ENCODE measurements around the gene PROCR.

Gene PROCR

DNA sequence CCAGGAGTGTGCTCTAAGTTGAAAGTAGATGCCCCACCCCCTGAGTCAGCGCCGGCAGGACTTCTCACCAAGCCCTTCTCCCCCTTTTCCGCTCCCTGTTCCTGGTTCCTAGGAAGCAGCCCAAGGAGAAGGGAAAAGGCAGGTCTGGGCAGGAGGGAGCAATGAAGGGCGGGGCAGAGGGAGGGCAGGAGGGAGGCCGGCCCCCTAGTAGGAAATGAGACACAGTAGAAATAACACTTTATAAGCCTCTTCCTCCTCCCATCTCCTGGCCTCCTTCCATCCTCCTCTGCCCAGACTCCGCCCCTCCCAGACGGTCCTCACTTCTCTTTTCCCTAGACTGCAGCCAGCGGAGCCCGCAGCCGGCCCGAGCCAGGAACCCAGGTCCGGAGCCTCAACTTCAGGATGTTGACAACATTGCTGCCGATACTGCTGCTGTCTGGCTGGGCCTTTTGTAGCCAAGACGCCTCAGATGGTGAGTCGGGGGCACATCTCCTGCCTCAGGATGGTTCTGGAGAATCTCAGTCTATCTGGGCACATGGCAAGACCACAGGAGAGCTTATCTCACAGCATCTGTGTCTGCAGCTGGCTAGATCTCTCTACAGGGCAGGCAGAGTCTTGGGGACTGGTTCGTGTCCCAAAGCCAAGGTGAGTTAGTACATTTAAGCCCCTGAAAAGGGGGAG, at the start of gene PROCR:
PROCR (plus strand) TSS at position 320 of the 681 bp plus-strand sequence; CDS start at position 403, 83 bp downstream.
- H3K9ac ChIP-seq (ENCODE audit: low read depth, low read length) = no peak within 1 kb of the TSS
- H3K36me3 ChIP-seq (ENCODE audit: control insufficient read depth, insufficient read depth, low read length) = peaks cover 9% of the 10 kb centered on the region; the same call in 1 of the 2 replicates
- H3K9me3 ChIP-seq (ENCODE audit: control insufficient read depth, insufficient read depth, low read length) = no peaks in the 10 kb centered on the region
- peak within 1 kb of the TSS; percentile 46 for H3K27ac ChIP-seq (ENCODE audit: low read depth, low read length)
- H3K27me3 ChIP-seq (ENCODE audit: control insufficient read depth, insufficient read depth, low read length) = no peaks in the 10 kb centered on the region; the same call in 1 of the 2 replicates
- peak within 1 kb of the TSS; percentile 61 for H3K4me3 ChIP-seq (ENCODE audit: low read depth, low read length)
- H3K4me1 ChIP-seq (ENCODE audit: control insufficient read depth, insufficient read depth, low read length) = peaks cover 19% of the 10 kb centered on the region

DNA sequence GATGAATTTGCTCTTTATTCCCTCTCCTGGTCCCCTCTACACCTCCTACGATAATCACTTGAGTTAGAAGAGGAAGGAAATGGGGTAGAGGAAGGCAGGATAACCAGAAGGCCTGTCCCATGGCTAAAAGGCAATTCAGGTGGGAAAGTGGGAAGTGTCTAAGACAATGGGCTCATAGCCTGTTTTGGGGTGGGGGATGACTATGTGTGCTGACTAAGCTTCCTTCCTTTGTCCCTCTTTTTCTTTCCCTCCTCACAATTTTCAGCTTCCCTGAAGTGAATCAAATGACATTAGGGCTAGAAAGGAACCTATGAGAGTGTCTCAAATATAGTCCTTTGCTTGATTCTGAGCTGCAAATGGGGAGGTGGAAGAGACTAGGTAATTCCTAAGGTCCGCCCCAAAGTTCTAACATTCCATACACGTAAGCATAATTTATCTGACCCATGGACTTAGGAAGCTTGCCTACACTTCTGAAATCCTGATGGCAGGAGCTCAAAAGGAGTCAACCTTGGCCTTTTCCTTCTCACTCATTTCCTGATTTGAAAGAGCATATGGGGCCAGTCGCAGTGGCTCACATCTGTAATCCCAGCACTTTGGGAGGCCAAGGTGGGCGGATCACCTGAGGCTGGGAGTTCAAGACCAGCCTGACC, 49.0 kb upstream of the PROCR start:
- no peaks in the 10 kb centered on the region for H3K27me3 ChIP-seq (ENCODE audit: control insufficient read depth, insufficient read depth, low read length)
- no peak overlapping the region for H3K4me3 ChIP-seq (ENCODE audit: low read depth, low read length)
- peaks cover 76% of the 10 kb centered on the region for H3K36me3 ChIP-seq (ENCODE audit: control insufficient read depth, insufficient read depth, low read length)
- H3K27ac ChIP-seq (ENCODE audit: low read depth, low read length) = no peak overlapping the region
- no peak overlapping the region for H3K9ac ChIP-seq (ENCODE audit: low read depth, low read length)
- no peaks in the 10 kb centered on the region for H3K9me3 ChIP-seq (ENCODE audit: control insufficient read depth, insufficient read depth, low read length)
- H3K4me1 ChIP-seq (ENCODE audit: control insufficient read depth, insufficient read depth, low read length) = no peaks in the 10 kb centered on the region

DNA sequence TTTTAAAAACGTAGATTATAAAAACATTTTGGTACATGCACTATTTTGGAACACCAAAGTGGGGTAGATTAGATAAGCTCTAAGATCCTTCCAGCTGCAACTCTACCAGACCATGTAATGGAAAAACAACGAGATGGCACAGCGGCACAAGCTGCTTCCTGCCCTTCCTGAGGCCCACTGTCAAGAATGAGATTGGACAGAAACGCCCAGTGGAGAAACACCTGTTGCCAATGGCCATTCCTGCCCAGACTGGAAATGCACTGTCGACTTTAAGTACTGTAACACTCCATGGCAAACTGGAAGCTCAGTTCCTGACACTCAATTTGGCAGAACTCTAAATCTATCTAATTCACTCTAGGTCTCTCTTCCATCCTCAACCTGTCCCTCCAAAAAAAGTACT, 46.1 kb upstream of the PROCR start:
- Histone ChIP-seq H3K9ac (ENCODE audit: low read depth, low read length) (no peak overlapping the region), H3K4me1 (ENCODE audit: control insufficient read depth, insufficient read depth, low read length) (no peaks in the 10 kb centered on the region), H3K27me3 (ENCODE audit: control insufficient read depth, insufficient read depth, low read length) (no peaks in the 10 kb centered on the region), H3K27ac (ENCODE audit: low read depth, low read length) (no peak overlapping the region), H3K4me3 (ENCODE audit: low read depth, low read length) (no peak overlapping the region), H3K9me3 (ENCODE audit: control insufficient read depth, insufficient read depth, low read length) (no peaks in the 10 kb centered on the region), H3K36me3 (ENCODE audit: control insufficient read depth, insufficient read depth, low read length) (peaks cover 69% of the 10 kb centered on the region)

DNA sequence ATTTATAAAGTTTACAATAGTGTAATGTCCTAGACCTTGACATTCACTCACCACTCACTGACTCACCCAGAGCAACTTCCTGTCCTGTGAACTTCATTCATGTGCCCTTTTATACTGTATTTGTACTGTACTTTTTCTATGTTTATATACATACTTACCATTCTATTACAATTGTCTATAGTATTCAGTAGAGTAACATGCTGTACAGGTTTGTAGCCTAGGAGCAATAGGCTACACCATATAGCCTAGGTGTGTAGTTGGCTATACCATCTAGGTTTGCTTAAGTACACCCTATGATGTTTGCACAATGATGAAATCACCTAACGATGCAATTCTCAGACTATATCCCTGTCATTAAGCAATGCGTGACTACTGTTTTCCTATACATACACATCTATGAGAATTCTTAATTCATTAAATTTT, 42.2 kb upstream of the PROCR start:
- H3K9ac ChIP-seq (ENCODE audit: low read depth, low read length) = no peak overlapping the region
- H3K4me3 ChIP-seq (ENCODE audit: low read depth, low read length) = no peak overlapping the region
- no peak overlapping the region for H3K27ac ChIP-seq (ENCODE audit: low read depth, low read length)
- no peaks in the 10 kb centered on the region for H3K27me3 ChIP-seq (ENCODE audit: control insufficient read depth, insufficient read depth, low read length)
- no peaks in the 10 kb centered on the region for H3K4me1 ChIP-seq (ENCODE audit: control insufficient read depth, insufficient read depth, low read length)
- H3K9me3 ChIP-seq (ENCODE audit: control insufficient read depth, insufficient read depth, low read length) = no peaks in the 10 kb centered on the region
- H3K36me3 ChIP-seq (ENCODE audit: control insufficient read depth, insufficient read depth, low read length) = peaks cover 67% of the 10 kb centered on the region

DNA sequence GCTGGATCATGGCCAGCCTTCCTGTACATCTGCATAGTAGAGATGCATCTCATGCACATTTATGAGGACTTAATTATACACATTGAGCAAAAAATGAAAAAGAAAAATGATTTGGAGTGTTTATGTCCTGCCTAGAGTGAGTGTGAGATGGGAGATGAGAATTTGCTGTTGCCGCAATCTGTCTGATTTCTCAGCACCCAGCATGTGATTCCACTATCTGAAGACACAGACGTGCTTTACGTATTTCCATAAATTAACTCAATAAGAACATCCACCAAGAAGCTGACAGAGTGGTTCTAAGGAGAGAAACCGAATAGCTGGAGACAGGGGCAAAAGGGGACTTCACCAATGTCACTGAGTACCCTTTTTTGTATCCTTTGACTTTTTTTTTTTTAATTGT, 39.9 kb upstream of the PROCR start:
- no peak overlapping the region for H3K9ac ChIP-seq (ENCODE audit: low read depth, low read length)
- no peaks in the 10 kb centered on the region for H3K4me1 ChIP-seq (ENCODE audit: control insufficient read depth, insufficient read depth, low read length)
- H3K27me3 ChIP-seq (ENCODE audit: control insufficient read depth, insufficient read depth, low read length) = no peaks in the 10 kb centered on the region
- H3K4me3 ChIP-seq (ENCODE audit: low read depth, low read length) = no peak overlapping the region
- no peaks in the 10 kb centered on the region for H3K9me3 ChIP-seq (ENCODE audit: control insufficient read depth, insufficient read depth, low read length)
- peaks cover 65% of the 10 kb centered on the region for H3K36me3 ChIP-seq (ENCODE audit: control insufficient read depth, insufficient read depth, low read length)
- no peak overlapping the region for H3K27ac ChIP-seq (ENCODE audit: low read depth, low read length)

DNA sequence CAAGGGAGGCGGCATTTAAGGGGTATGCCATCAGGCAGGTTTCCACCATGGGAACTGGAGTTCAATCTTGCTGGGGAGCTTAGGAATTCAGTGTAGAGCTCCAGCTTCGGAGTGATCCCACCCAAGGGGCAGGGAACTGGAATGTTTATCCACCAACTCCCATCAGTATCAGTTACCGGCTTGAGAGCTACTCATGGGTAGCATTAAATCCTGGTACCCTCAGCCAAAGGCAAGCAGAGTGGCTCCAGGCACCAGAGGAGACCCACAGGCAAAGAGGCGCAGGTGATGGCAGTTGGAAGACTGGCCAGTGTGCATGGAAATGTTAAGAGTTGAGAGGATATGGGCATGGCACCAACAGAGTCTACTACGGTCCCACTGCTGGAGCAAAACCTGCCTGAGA, 38.8 kb upstream of the PROCR start:
- Histone ChIP-seq H3K4me1 (ENCODE audit: control insufficient read depth, insufficient read depth, low read length) (no peaks in the 10 kb centered on the region), H3K4me3 (ENCODE audit: low read depth, low read length) (no peak overlapping the region), H3K36me3 (ENCODE audit: control insufficient read depth, insufficient read depth, low read length) (peaks cover 66% of the 10 kb centered on the region), H3K27me3 (ENCODE audit: control insufficient read depth, insufficient read depth, low read length) (no peaks in the 10 kb centered on the region), H3K9ac (ENCODE audit: low read depth, low read length) (no peak overlapping the region), H3K27ac (ENCODE audit: low read depth, low read length) (no peak overlapping the region), H3K9me3 (ENCODE audit: control insufficient read depth, insufficient read depth, low read length) (no peaks in the 10 kb centered on the region)

GRCh38 chr20:35133735-35134134, 38.1 kb upstream of the PROCR start:
- Histone ChIP-seq H3K4me3 (ENCODE audit: low read depth, low read length) (no peak overlapping the region), H3K9ac (ENCODE audit: low read depth, low read length) (no peak overlapping the region), H3K27ac (ENCODE audit: low read depth, low read length) (no peak overlapping the region), H3K4me1 (ENCODE audit: control insufficient read depth, insufficient read depth, low read length) (no peaks in the 10 kb centered on the region), H3K36me3 (ENCODE audit: control insufficient read depth, insufficient read depth, low read length) (peaks cover 70% of the 10 kb centered on the region), H3K27me3 (ENCODE audit: control insufficient read depth, insufficient read depth, low read length) (no peaks in the 10 kb centered on the region), H3K9me3 (ENCODE audit: control insufficient read depth, insufficient read depth, low read length) (no peaks in the 10 kb centered on the region)

- Histone ChIP-seq H3K9ac (ENCODE audit: low read depth, low read length) (no peak overlapping the region), H3K36me3 (ENCODE audit: control insufficient read depth, insufficient read depth, low read length) (peaks cover 73% of the 10 kb centered on the region), H3K4me1 (ENCODE audit: control insufficient read depth, insufficient read depth, low read length) (no peaks in the 10 kb centered on the region), H3K4me3 (ENCODE audit: low read depth, low read length) (no peak overlapping the region), H3K27me3 (ENCODE audit: control insufficient read depth, insufficient read depth, low read length) (no peaks in the 10 kb centered on the region), H3K9me3 (ENCODE audit: control insufficient read depth, insufficient read depth, low read length) (no peaks in the 10 kb centered on the region), H3K27ac (ENCODE audit: low read depth, low read length) (no peak overlapping the region)
Observed at GRCh38 chr20:35134472-35134871, 37.4 kb upstream of the PROCR start.

- Histone ChIP-seq H3K36me3 (ENCODE audit: control insufficient read depth, insufficient read depth, low read length) (peaks cover 72% of the 10 kb centered on the region), H3K9ac (ENCODE audit: low read depth, low read length) (no peak overlapping the region)
Observed at GRCh38 chr20:35134880-35135279, 37.0 kb upstream of the PROCR start.

GRCh38 chr20:35135867-35136586, 35.8 kb upstream of the PROCR start:
- no peaks in the 10 kb centered on the region for H3K4me1 ChIP-seq (ENCODE audit: control insufficient read depth, insufficient read depth, low read length)
- no peak overlapping the region for H3K4me3 ChIP-seq (ENCODE audit: low read depth, low read length)
- H3K9me3 ChIP-seq (ENCODE audit: control insufficient read depth, insufficient read depth, low read length) = no peaks in the 10 kb centered on the region
- no peaks in the 10 kb centered on the region for H3K27me3 ChIP-seq (ENCODE audit: control insufficient read depth, insufficient read depth, low read length)
- H3K27ac ChIP-seq (ENCODE audit: low read depth, low read length) = no peak overlapping the region
- H3K36me3 ChIP-seq (ENCODE audit: control insufficient read depth, insufficient read depth, low read length) = peaks cover 70% of the 10 kb centered on the region
- no peak overlapping the region for H3K9ac ChIP-seq (ENCODE audit: low read depth, low read length)

More at GRCh38 chr20:35134880-35135279, 37.0 kb upstream of the PROCR start:
- Histone ChIP-seq H3K4me1 (ENCODE audit: control insufficient read depth, insufficient read depth, low read length) (no peaks in the 10 kb centered on the region), H3K4me3 (ENCODE audit: low read depth, low read length) (no peak overlapping the region), H3K9me3 (ENCODE audit: control insufficient read depth, insufficient read depth, low read length) (no peaks in the 10 kb centered on the region), H3K27me3 (ENCODE audit: control insufficient read depth, insufficient read depth, low read length) (no peaks in the 10 kb centered on the region), H3K27ac (ENCODE audit: low read depth, low read length) (no peak overlapping the region)

DNA sequence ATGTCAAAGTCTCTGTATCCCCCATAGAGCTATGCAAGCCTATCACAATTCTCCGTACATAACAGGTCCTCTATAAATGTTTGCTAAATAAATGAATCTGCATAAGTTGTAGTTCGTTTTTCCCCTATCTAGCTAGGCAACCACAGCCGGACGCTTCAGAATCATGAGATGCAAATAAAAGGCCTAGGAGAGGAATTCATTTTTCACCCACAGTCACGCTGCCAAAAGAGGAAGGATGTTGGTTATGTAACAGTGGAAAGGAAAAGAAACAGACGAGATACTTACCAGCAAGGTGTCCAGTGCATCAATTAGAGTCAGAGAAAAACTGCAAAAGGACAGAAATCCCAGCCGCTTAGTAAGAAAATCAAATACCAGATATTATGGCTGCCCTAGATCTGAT, 27.2 kb upstream of the PROCR start:
- H3K27me3 ChIP-seq (ENCODE audit: control insufficient read depth, insufficient read depth, low read length) = no peaks in the 10 kb centered on the region
- no peak overlapping the region for H3K4me3 ChIP-seq (ENCODE audit: low read depth, low read length)
- H3K36me3 ChIP-seq (ENCODE audit: control insufficient read depth, insufficient read depth, low read length) = peaks cover 39% of the 10 kb centered on the region
- no peaks in the 10 kb centered on the region for H3K9me3 ChIP-seq (ENCODE audit: control insufficient read depth, insufficient read depth, low read length)
- no peak overlapping the region for H3K27ac ChIP-seq (ENCODE audit: low read depth, low read length)
- H3K9ac ChIP-seq (ENCODE audit: low read depth, low read length) = no peak overlapping the region
- peaks cover 5% of the 10 kb centered on the region for H3K4me1 ChIP-seq (ENCODE audit: control insufficient read depth, insufficient read depth, low read length)

Data from HUES48 (cell line).